ENCODE data around the gene FGF9. TPM values are rescaled to one million over a fixed set of nuclear protein-coding genes. Genes with fewer than 3 reads are reported as not detected.

The FGF9 gene
- total RNA-seq, 4 donors from 2014 or later, result 0.76 TPM; not detected in 3

DNA sequence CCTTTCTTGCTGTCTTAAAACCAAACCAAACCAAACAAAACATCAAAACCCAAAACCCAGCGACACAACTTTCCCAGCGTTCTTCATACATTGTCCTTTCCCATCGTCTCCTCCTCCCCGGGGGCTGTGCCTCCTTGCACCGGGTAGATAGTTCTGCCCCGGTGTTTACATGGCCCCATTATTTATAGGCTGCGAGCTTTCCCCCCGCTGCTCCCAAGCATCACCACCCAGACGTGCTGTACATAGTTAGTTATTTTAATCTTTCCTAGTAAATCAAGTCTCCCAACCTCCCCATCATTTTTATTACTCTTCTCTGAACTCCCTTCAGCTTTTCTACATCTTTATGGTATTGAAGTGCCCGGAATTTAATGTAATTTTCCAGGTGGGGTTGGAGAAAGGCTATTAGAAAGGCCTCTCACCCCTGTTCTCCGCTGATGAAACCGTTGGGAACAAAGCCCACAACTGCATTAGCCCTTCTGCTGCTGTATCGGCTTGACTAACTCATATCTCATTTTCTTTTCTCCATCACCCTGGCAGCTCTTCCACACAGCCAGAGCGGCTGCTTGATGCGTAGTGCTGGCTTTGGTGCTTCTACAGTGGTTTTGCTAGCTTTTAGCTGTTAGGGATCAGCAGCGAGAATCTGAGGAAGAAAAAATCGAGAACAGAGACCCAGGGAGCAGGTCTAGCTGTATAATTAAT lies 53.1 kb downstream of the FGF9 start:
- Histone ChIP-seq H3K36me3 (no peaks in the 10 kb centered on the region), H3K27ac (no peak overlapping the region), H3K4me1 (no peaks in the 10 kb centered on the region), H3K27me3 (peaks cover 0 to 12% (median 0%) of the 10 kb centered on the region in 4 donors), H3K9me3 (no peaks in the 10 kb centered on the region), H3K4me3 (no peak overlapping the region)
- intact Hi-C loops (cut with DNase I), result no loop called here
- TF ChIP-seq CTCF (IDR thresholded peaks at IDR 0.05), result no peak
- no peak for TF ChIP-seq POLR2A (IDR thresholded peaks at IDR 0.05)
- DNase-seq, result no peak
- WGBS, 2 donors, result 84 to 89% methylated on average over 16 to 17 of the region's 17 CpGs

DNA sequence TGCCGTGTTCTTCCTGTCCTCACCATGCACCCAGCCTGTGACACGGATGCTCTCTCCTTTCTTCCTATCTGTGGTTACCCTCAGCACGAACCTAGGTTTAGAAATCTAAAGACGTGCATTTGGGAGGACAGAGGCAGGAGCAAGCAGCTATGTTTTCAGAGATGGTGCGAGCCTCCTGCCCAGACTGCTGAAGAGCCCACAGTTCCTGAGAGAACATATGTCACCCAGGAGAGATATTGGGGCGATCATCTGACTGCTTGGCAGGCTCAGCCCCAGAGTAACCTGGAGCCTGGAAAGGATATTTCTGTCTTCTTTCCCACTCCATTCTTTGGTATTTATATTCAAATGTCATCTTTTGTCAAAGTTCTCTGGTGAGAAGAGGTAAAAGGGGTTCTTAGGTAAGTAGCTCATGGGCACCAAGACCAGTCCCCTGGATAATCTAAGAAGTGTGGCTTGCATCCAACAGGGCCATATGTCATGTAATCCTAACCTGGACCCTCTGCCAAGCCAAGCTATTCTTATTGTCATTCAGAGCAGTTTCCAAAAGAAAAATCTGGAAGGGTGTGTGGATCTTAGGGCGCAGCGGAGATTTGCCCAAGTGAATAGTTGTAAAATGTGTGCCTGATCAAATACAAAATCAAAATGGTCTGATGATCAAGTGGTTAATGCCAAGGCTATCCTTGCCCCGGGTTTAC lies 59.5 kb downstream of the FGF9 start:
- intact Hi-C loops (cut with DNase I), result no loop called here
- Histone ChIP-seq H3K36me3 (no peaks in the 10 kb centered on the region), H3K4me3 (no peak overlapping the region), H3K27ac (no peak overlapping the region), H3K9me3 (no peaks in the 10 kb centered on the region), H3K4me1 (no peaks in the 10 kb centered on the region), H3K27me3 (peaks cover 0 to 7% (median 0%) of the 10 kb centered on the region in 4 donors)
- DNase-seq, result no peak
- TF ChIP-seq CTCF (IDR thresholded peaks at IDR 0.05) (no peak), POLR2A (IDR thresholded peaks at IDR 0.05) (no peak)
- WGBS, 2 donors, result 69 to 85% methylated on average over 6 to 9 of the region's 9 CpGs

- WGBS, 2 donors, result 55 to 67% methylated on average over 9 of the region's 9 CpGs
- Histone ChIP-seq H3K4me1 (peaks cover 0 to 9% (median 0%) of the 10 kb centered on the region in 3 donors), H3K4me3 (no peak overlapping the region), H3K27ac (no peak overlapping the region), H3K36me3 (no peaks in the 10 kb centered on the region), H3K9me3 (no peaks in the 10 kb centered on the region), H3K27me3 (peaks cover 0 to 13% (median 0%) of the 10 kb centered on the region in 4 donors)
- TF ChIP-seq CTCF (IDR thresholded peaks at IDR 0.05) (no peak), POLR2A (IDR thresholded peaks at IDR 0.05) (no peak)
- no peak for DNase-seq
- intact Hi-C loops (cut with DNase I), result no loop called here
Observed at GRCh38 chr13:21733475-21734263, 62.8 kb downstream of the FGF9 start.

DNA sequence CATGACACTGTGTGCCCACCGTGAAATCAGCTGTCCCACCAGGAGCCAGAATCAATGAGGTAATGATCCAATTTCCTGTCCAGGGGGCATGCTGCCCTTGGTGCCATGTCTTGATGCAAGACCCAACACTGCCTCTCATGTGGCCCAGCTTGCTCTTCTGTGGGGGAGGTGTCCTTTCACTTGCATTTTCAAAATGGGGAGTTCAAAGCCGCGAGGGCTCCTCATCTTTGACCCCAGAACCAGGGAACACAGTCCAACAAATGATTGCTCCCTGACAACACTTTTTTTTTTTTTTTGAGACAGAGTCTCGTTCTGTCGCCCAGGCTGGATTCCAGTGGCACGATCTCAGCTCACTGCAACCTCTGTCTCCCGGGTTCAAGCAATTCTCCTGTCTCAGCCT lies 64.1 kb downstream of the FGF9 start:
- H3K27ac ChIP-seq, result no peak overlapping the region
- H3K36me3 ChIP-seq, result no peaks in the 10 kb centered on the region
- H3K4me1 ChIP-seq, result peaks cover 0 to 9% (median 0%) of the 10 kb centered on the region in 3 donors
- DNase-seq, result no peak
- no peak overlapping the region for H3K4me3 ChIP-seq
- H3K27me3 ChIP-seq, result peaks cover 0 to 8% (median 0%) of the 10 kb centered on the region in 4 donors
- TF ChIP-seq POLR2A (IDR thresholded peaks at IDR 0.05) (no peak), CTCF (IDR thresholded peaks at IDR 0.05) (no peak)
- intact Hi-C loops (cut with DNase I), result no loop called here
- 90 to 100% methylated on average over 2 to 7 of the region's 7 CpGs for WGBS, 2 donors
- no peaks in the 10 kb centered on the region for H3K9me3 ChIP-seq
